Panc1 (cell line): ENCODE data around the gene GPC1.

ENCODE experiments used
- CTCF ChIP-seq: fragments of 450-650 bp; IDR thresholded peaks from 2 replicates; pipeline ENCODE4 v1.5.1; 2017; ENCODE audit warnings: mild to moderate bottlenecking
- TCF7L2 ChIP-seq: IDR thresholded peaks from 2 replicates; pipeline ENCODE4 v1.6.1; 2011; ENCODE audit warnings: mild to moderate bottlenecking, low read depth, low read length, inconsistent platforms

- TF ChIP-seq CTCF, result no peak
- TF ChIP-seq TCF7L2, result no peak
Measured at GRCh38 chr2:240502430-240503121, 67.1 kb downstream of the GPC1 start.
